K562 (cell line): Measurements from ENCODE around the gene STAP1. TPM values are rescaled to one million over a fixed set of nuclear protein-coding genes. Genes with fewer than 3 reads are reported as not detected.
A peak's percentile ranks its signal among the peaks of the same experiment; 100 is the strongest.
"Not testable (repeated sequence)": the region's sequence is repeated elsewhere in the genome, so short reads cannot be mapped to it uniquely, and the experiment has no call there.

Experiments used
- BCOR ChIP-seq: fragments of 450-650 bp; IDR thresholded peaks from 2 replicates; pipeline ENCODE4 v1.6.1; 2016
- BHLHE40 ChIP-seq: IDR thresholded peaks from 2 replicates; pipeline ENCODE4 v1.6.1; 2011; ENCODE audit warnings: low read length, improper control_type of control experiment
- BRD9 ChIP-seq: fragments of 450-650 bp; IDR thresholded peaks from 2 replicates; pipeline ENCODE4 v1.6.1; 2018; ENCODE audit warnings: low read depth; ENCODE audit not compliant: partially characterized antibody
- CREB1 ChIP-seq, 2 experiments: sonication (generic) in 1 of 2; formaldehyde crosslinking in 1 of 2; IDR thresholded peaks; 2 replicates each; pipeline versions ENCODE4 v1.6.1 to v1.8.0; 2012 to 2022; ENCODE audit warnings: inconsistent platforms in 1 of 2, mild to moderate bottlenecking in 1 of 2, missing genetic modification reagents in 1 of 2, moderate library complexity in 1 of 2
- CXXC5 ChIP-seq: fragments of 250-450 bp; sonication (Bioruptor Pico); IDR thresholded peaks from 2 replicates; pipeline ENCODE4 v1.8.0; 2022; ENCODE audit warnings: inconsistent platforms, mild to moderate bottlenecking, moderate library complexity
- HDAC2 ChIP-seq: fragments of 450-650 bp; IDR thresholded peaks from 2 replicates; pipeline ENCODE4 v1.6.1; 2016; ENCODE audit warnings: mild to moderate bottlenecking
- HLTF ChIP-seq: fragments of 450-650 bp; IDR thresholded peaks from 2 replicates; pipeline ENCODE4 v1.6.1; 2016
- JUND ChIP-seq, 2 experiments: IDR thresholded peaks; 2 replicates in 1 of 2; 3 replicates in 1 of 2; pipeline ENCODE4 v1.6.1; 2011; ENCODE audit warnings: borderline replicate concordance in 2 of 2, low read depth in 2 of 2, low read length in 2 of 2, improper control_type of control experiment in 1 of 2, missing biosample characterization in 1 of 2, missing genetic modification characterization in 1 of 2, missing genetic modification reagents in 1 of 2
- KDM1A ChIP-seq, 2 experiments: fragments of 450-650 bp; IDR thresholded peaks; 2 replicates each; pipeline ENCODE4 v1.6.1; 2016; ENCODE audit warnings: mild to moderate bottlenecking in 2 of 2
- LCOR ChIP-seq: sonication (generic); formaldehyde crosslinking; IDR thresholded peaks from 2 replicates; pipeline ENCODE4 v1.8.0; 2022; ENCODE audit warnings: mild to moderate bottlenecking, missing genetic modification reagents
- MAZ ChIP-seq, 2 experiments: fragments of 450-650 bp in 1 of 2; sonication (generic) in 1 of 2; formaldehyde crosslinking; IDR thresholded peaks in 1 of 2; conservative IDR thresholded peaks in 1 of 2; 2 replicates each; pipeline versions ENCODE4 v1.4.0 to v1.5.0; 2020; ENCODE audit warnings: mild to moderate bottlenecking in 1 of 2, missing genetic modification reagents in 1 of 2
- MCM7 ChIP-seq, 2 experiments: fragments of 450-650 bp; IDR thresholded peaks; 2 replicates each; pipeline ENCODE4 v1.6.1; 2016 to 2018
- MEIS2 ChIP-seq: fragments of 450-650 bp; IDR thresholded peaks from 2 replicates; pipeline ENCODE4 v1.6.1; 2014; ENCODE audit warnings: mild to moderate bottlenecking; ENCODE audit not compliant: partially characterized antibody
- MTA1 ChIP-seq: fragments of 450-650 bp; IDR thresholded peaks from 2 replicates; pipeline ENCODE4 v1.6.1; 2017; ENCODE audit warnings: borderline replicate concordance
- MTA2 ChIP-seq: fragments of 450-650 bp; IDR thresholded peaks from 2 replicates; pipeline ENCODE4 v1.6.1; 2016; ENCODE audit warnings: low read depth
- MTA3 ChIP-seq: fragments of 450-650 bp; formaldehyde crosslinking; IDR thresholded peaks from 2 replicates; pipeline ENCODE4 v1.6.1; 2017; ENCODE audit warnings: mild to moderate bottlenecking, borderline replicate concordance
- NFIC ChIP-seq: fragments of 450-650 bp; IDR thresholded peaks from 2 replicates; pipeline ENCODE4 v1.6.1; 2017; ENCODE audit warnings: mild to moderate bottlenecking, inconsistent platforms
- PHF21A ChIP-seq: fragments of 450-650 bp; IDR thresholded peaks from 2 replicates; pipeline ENCODE4 v1.6.1; 2017; ENCODE audit warnings: low read depth, borderline replicate concordance
- SOX6 ChIP-seq: fragments of 450-650 bp; IDR thresholded peaks from 2 replicates; pipeline ENCODE4 v1.6.1; 2014; ENCODE audit warnings: mild to moderate bottlenecking
- STAT5A ChIP-seq: IDR thresholded peaks from 2 replicates; pipeline ENCODE4 v1.6.1; 2012; ENCODE audit warnings: low read length, inconsistent platforms, borderline replicate concordance
- TAL1 ChIP-seq: fragments of 450-650 bp; IDR thresholded peaks from 2 replicates; pipeline ENCODE4 v1.6.1; 2016; ENCODE audit warnings: mild to moderate bottlenecking
- TEAD4 ChIP-seq, 2 experiments: sonication (generic) in 1 of 2; formaldehyde crosslinking in 1 of 2; IDR thresholded peaks; 2 replicates each; pipeline versions ENCODE4 v1.6.1 to v1.8.0; 2012 to 2022; ENCODE audit warnings: borderline replicate concordance in 1 of 2, inconsistent platforms in 1 of 2, low read length in 1 of 2, mild to moderate bottlenecking in 1 of 2, missing genetic modification reagents in 1 of 2
- TOE1 ChIP-seq, 2 experiments: fragments of 450-650 bp in 1 of 2; sonication (generic) in 1 of 2; formaldehyde crosslinking in 1 of 2; IDR thresholded peaks; 2 replicates each; pipeline versions ENCODE4 v1.7.1 to v1.8.0; 2016 to 2022; ENCODE audit warnings: borderline replicate concordance in 2 of 2, mild to moderate bottlenecking in 2 of 2, antibody characterized with exemption in 1 of 2, inconsistent platforms in 1 of 2, low read depth in 1 of 2, missing genetic modification reagents in 1 of 2, moderate library complexity in 1 of 2
- polyA plus RNA-seq, 8 experiments: library from polyadenylated mRNA; depleted of rRNA in 4 of 8; stranded (reverse) in 5 of 8; unstranded in 3 of 8; fragments of >200 nt; fragmentation: Nextera tagmentation in 2 of 8; fragmentation: Illumina TruSeq in 1 of 8; extraction: Ambion mirVana in 2 of 8; extraction: Trizol in 1 of 8; gene quantifications; 2 replicates each; pipeline versions ENCODE4 v1.2.1 to v1.2.3, GENCODE V29; 2011 to 2014; ENCODE audit warnings: inconsistent platforms in 1 of 8, missing spikeins in 1 of 8
- total RNA-seq, 7 experiments: library from RNA; depleted of rRNA in 6 of 7; stranded (reverse); fragments of >200 nt in 6 of 7; fragmentation: Illumina TruSeq in 2 of 7; extraction: Trizol in 2 of 7; gene quantifications; 2 replicates each; pipeline versions ENCODE4 v1.2.1 to v1.2.3, GENCODE V29; 2011 to 2021; ENCODE audit warnings: low replicate concordance in 1 of 7
- TF ChIP-seq, protein P1 (sequence below): fragments of 450-650 bp; IDR thresholded peaks from 2 replicates; pipeline ENCODE4 v1.6.1; 2016
- TF ChIP-seq, protein P2 (sequence below): fragments of 200-800 bp; sonication (Bioruptor generic); IDR thresholded peaks from 2 replicates; pipeline ENCODE4 v1.6.1; 2017; ENCODE audit warnings: missing genetic modification characterization, missing compliant biosample characterization
- TF ChIP-seq, protein P3 (sequence below): sonication (generic); IDR thresholded peaks from 2 replicates; pipeline ENCODE4 v1.6.1; 2016

Gene STAP1
- total and polyA plus RNA-seq, 9 of the 15 experiments (the other 6 are each of a cell fraction or from before 2014, with no cell fraction given), result 0.50 to 5.6 (median 1.4) TPM

DNA sequence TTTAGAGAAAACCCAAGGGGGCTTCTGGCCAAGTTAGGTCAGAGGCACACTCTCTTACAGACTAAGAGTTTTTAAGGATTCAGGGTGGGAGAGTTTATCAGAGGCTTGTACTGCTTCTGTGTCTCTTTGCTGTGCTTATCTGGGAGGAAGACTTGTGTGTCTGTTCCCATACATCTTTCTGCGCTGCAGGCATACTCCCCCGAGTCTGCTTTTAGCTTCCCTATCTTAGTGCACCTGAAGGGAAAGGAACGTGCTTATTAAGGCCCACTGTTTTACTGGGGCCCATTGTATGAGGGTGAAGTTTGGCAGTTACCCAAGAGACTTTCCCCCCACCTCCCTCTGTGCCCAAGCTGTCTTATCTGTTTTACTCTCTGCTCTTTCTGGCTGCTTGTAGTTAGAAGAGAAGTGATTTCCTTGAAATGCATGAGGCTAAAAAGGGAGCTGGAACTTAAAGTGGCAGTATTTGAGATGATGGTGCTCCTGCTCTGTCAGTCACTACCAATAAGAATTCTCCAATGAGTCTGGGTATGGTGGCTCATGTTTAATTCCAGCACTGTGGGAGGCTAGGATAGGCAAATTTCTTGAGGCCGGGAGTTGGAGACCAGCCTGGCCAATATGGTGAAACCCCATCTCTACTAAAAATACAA is 6.3 kb upstream of the STAP1 start (continued):
- peak; percentile 78 for TF ChIP-seq TEAD4 (IDR thresholded peaks at IDR 0.05; ENCODE audit: low read length)
- TF ChIP-seq TEAD4 (CRISPR knock-in tag; IDR thresholded peaks at IDR 0.05; ENCODE audit: borderline replicate concordance); TOE1 (CRISPR knock-in tag; IDR thresholded peaks at IDR 0.05; ENCODE audit: borderline replicate concordance, low read depth); JUND (IDR thresholded peaks at IDR 0.05; ENCODE audit: borderline replicate concordance, low read depth, low read length); CREB1 (CRISPR knock-in tag; IDR thresholded peaks at IDR 0.05): not testable (repeated sequence)
- TF ChIP-seq TOE1 (IDR thresholded peaks at IDR 0.05; ENCODE audit: borderline replicate concordance), result peak; percentile 61; the same call in 1 of the 2 replicates
- 0 out of 3 replicates have a peak, but pooled peaks have one; percentile 24 for TF ChIP-seq JUND (tag; IDR thresholded peaks at IDR 0.05; ENCODE audit: borderline replicate concordance, low read depth, low read length)
- TF ChIP-seq STAT5A, result peak; percentile 73
- TF ChIP-seq HDAC2, result peak; percentile 92
- TF ChIP-seq MTA2, result peak; percentile 82
- TF ChIP-seq MAZ (CRISPR knock-in tag; conservative IDR thresholded peaks at IDR 0.05 in 1 of 2, IDR thresholded peaks at IDR 0.05 in 1 of 2), result peak; percentile 53 to 62; a peak in 2 of 4 replicates
- TF ChIP-seq HLTF, result peak; percentile 9; the same call in 1 of the 2 replicates
- TF ChIP-seq CXXC5 (CRISPR knock-in tag), result peak; percentile 73
- TF ChIP-seq PHF21A, result peak; percentile 26; the same call in 1 of the 2 replicates
- TF ChIP-seq SOX6, result peak; percentile 98
- peak; percentile 79; the same call in 1 of the 2 replicates for TF ChIP-seq MTA3
- TF ChIP-seq TAL1, result peak; percentile 92
- TF ChIP-seq LCOR (CRISPR knock-in tag), result 0 out of 2 replicates have a peak, but pooled peaks have one; percentile 70
- TF ChIP-seq, protein P1, sequence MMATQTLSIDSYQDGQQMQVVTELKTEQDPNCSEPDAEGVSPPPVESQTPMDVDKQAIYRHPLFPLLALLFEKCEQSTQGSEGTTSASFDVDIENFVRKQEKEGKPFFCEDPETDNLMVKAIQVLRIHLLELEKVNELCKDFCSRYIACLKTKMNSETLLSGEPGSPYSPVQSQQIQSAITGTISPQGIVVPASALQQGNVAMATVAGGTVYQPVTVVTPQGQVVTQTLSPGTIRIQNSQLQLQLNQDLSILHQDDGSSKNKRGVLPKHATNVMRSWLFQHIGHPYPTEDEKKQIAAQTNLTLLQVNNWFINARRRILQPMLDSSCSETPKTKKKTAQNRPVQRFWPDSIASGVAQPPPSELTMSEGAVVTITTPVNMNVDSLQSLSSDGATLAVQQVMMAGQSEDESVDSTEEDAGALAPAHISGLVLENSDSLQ, result peak; percentile 60
- TF ChIP-seq BRD9, result peak; percentile 87
- TF ChIP-seq BCOR, result peak; percentile 95
- peak; percentile 67; the same call in 1 of the 2 replicates for TF ChIP-seq MTA1
- TF ChIP-seq, protein P2, sequence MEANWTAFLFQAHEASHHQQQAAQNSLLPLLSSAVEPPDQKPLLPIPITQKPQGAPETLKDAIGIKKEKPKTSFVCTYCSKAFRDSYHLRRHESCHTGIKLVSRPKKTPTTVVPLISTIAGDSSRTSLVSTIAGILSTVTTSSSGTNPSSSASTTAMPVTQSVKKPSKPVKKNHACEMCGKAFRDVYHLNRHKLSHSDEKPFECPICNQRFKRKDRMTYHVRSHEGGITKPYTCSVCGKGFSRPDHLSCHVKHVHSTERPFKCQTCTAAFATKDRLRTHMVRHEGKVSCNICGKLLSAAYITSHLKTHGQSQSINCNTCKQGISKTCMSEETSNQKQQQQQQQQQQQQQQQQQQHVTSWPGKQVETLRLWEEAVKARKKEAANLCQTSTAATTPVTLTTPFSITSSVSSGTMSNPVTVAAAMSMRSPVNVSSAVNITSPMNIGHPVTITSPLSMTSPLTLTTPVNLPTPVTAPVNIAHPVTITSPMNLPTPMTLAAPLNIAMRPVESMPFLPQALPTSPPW, result peak; percentile 76
- TF ChIP-seq CREB1 (IDR thresholded peaks at IDR 0.05), result peak; percentile 41; the same call in 1 of the 2 replicates
- TF ChIP-seq, protein P3, sequence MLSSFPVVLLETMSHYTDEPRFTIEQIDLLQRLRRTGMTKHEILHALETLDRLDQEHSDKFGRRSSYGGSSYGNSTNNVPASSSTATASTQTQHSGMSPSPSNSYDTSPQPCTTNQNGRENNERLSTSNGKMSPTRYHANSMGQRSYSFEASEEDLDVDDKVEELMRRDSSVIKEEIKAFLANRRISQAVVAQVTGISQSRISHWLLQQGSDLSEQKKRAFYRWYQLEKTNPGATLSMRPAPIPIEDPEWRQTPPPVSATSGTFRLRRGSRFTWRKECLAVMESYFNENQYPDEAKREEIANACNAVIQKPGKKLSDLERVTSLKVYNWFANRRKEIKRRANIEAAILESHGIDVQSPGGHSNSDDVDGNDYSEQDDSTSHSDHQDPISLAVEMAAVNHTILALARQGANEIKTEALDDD, result 0 out of 2 replicates have a peak, but pooled peaks have one; percentile 11
- peak; percentile 92 for TF ChIP-seq MEIS2
- peak; percentile 97 to 98 for TF ChIP-seq KDM1A (IDR thresholded peaks at IDR 0.05)
- peak; percentile 72 for TF ChIP-seq BHLHE40
- TF ChIP-seq NFIC, result peak; percentile 98
- peak in 1 of 2 experiments; percentile 68; a peak in 1 of 4 replicates for TF ChIP-seq MCM7 (IDR thresholded peaks at IDR 0.05)
